NCI-H187 treated with DMSO at 0.1 percent for 48 hours (cell line): ENCODE results near the gene ADSS1.

Experiments used
- DNase-seq: peaks from one replicate; lab custom pipeline; 2025; lab: John Stamatoyannopoulos, UW

ADSS1 gene

DNA sequence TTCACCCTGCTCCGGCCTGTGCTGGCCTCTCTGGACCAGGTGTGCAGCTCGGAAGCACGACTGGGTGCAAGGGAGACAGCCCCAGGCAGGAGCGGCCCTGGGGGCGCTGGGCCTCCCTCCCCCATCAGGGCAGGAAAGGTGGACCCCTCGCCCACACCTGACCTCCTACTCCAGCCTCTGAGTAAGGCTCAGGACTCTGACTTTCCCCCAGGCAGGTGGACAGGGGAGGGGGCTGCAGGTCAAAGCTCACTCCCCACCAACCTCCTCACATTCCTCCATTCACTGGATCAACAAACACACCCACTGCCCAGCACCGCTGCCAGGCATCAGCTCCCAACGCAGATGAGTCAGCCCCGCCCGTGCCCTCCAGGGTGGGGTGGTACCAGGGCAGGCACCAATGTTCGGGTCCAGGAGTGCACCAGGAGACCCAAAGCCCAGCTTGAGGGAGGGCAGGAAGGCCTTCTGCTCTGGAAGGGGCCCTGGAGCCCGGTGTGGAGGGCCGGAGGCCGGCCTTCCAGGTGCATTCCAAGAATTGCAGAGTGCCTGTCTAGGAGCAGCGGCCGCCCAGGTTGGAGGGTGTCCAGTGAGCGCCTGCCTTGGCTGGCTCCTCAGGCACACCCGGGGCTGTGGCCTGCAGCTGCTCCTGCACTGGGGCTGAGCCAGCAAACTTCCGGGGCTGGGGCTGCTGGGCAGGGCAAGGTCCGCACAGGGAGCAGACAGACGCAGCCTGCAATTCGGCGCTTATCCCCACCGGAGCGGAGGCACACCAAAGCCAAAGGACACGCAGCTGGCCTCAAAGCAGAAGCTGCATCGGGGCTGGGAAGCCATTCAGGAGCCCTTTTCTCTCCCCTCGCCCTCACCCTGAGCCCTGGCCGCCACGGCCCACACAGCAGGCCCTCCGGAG is 36.2 kb upstream of the ADSS1 start:
- no peak for DNase-seq

- no peak for DNase-seq
Measured at GRCh38 chr14:104688505-104689108, 35.4 kb upstream of the ADSS1 start.

DNA sequence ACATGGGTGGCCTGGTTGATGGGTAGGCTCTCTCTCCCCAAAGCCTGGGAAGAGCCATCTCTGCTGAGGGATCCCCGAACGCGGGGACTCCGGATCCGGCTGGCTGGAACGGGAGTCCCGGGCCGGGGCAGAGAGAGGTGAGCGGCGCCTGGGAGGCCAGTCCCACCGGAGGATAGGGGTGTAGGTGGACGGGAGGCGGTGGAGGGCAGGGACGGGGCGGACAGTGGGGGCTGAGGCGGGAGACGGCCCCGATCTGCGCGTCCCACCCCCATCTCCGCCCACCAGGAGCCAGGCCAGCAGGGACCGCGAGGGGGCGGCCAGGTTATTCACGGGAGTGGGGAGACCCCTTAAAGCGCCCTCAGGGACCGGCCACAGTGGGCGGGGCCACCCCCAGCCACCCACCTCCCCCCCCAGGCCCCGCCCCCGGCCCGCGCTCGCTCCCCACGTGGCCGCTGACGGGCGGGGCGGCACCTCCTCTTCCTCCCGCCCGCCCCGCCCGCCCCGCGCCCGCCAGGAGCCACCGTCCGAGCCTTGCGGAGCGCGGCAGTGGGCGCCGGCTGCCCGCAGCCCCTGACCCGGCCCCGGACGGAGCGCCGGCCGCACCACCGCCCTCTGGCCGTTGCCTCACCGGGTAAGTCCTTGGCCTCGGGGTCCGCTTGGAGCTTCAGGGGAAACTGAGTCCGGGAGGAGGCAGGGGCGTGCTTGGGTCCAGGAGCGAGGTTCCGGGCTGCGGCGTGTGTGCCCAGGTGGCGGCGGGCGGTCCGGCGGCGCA is 34.7 kb upstream of the ADSS1 start, which contains the start of gene INF2:
TSS of gene INF2 (plus strand) at position 510 of the 772 bp plus-strand sequence. CDS start 11,748 bp downstream, outside the sequence.
- DNase-seq: no peak

DNA sequence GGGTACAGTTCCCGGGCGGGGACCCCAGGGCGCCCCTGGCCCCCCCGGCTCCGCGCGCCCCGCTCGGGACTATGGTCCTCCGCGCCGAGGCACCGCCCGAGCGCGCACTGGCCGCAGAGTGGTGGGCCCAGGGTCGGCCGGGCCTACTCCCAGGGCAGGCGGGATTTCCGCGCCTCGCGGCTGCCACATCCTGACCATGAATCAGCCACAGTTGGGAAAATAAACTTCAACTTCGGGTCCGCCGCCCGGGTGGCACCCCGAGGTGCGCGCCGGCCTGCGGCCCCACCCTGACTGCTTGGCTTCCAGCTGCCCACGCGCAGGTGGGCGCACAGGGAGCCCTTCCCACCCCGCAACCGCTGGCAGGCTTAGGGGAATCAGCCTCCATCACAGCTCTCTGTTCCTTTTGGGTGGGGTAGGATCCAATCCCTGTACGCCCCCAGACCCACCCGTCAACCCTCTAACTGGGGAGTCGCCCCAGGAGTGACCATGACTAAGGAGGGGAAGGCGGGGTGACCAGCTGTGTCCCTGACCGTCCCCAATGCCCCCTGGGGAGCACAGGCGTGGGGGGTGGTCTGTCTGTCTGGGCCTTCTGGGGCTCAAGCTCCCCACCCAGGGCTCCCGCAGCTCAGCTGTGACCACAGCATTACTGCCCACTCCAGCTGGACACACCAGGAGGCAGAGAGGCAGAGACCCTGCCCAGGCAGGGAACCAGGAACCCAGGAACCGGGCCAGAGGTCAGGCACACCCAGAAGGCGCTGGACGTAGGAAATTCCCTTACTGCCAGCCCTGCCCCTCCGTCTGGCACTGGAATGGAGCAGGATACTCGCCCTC is 33.9 kb upstream of the ADSS1 start:
- no peak for DNase-seq

DNA sequence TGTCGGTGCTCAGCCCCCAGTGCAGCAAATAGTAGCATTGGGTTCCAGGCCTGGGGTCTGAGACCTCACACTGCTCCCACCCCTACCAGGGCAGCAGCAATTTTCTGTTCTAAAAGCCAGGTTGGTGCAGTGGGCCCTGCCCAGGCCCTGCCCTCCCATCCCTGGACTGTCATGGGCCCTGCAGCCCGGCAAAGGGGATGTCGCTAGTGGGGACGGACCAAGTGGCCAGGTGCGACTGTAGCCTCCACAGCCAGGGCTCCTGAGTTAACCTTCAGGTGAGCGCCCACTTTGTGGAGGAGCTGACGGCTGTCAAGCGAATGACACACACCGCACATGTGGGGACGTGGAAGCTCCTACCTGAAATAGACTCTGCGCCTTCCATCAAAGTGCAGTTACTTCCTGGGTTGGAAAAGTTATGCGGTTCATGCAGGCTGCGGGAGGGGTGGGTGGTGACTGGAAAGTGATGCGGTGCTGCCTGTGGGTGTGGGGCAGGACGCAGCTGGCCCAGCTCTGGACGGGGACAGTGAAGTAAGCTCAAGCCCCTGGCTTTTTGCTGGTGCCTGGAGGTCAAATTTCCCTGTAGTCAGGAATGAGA is 33.1 kb upstream of the ADSS1 start:
- DNase-seq: no peak

DNA sequence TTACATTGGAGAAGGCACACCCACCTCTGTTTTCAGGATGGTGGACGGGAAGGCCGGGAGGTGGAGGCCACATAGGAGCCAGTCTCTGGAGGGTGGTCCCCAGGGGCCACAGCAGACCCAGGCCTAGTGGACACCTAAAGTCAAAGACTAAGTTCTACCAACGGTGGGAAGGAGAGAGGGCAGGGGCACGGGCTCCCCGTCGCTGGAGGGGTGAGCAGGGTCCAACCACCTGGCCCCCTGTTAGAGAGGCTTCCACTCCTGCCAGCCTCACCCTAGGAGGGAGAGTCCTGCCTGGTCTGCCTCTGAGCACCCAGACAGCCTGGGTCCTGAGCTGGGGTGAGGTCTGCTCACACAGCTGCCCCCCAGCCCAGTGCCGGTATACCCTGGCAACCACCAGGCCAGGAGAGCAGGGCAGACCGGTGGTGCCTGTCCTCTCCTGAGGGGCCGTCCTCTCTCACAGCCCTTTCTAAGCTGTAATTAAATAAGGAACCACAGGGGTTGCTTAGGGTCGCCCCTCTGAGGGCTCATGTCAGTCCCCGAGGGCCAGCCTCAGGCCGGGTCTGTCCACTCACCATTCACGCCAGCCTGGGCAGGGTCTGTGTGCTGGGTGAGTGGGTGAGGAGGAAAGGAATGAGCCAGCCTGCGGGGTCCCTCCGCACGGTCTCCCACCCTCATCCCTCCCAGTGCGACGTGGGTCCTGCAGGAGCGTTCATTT is 32.3 kb upstream of the ADSS1 start:
- no peak for DNase-seq

DNA sequence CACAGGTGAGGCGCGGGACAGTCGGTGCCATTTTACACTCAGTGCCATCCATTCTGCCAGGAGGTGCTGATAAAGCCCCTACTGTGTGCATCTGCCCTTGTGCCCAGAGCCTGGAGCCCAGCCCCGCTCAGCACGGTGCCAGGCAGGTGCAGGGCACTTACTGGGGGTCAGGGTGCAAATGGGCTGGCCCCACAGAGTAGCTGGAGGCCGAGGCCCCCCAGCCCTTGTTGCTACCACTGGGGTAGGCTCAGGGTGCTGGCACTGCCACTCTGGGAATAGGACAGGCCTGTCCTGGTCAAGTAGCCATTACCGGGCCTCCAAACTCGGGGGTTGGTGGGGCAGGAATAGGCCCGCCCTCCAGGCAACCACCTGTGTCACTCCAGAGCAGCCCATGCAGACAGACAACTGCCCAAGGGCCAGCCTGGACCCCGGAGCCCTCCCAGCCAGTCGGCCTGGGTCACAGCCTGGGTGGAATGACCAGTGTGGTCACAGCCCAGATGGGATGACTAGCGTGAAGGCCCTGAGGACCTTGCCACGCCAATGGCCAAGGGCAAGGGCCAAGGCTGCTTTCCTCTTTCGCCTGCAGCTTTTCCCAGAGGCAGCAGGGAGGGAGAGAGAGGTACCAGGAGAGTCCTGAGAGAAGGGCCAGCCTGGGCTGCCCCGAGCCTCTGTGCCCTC is 31.6 kb upstream of the ADSS1 start:
- DNase-seq: no peak

- DNase-seq: no peak
Measured at GRCh38 chr14:104692939-104693315, 31.1 kb upstream of the ADSS1 start.

DNA sequence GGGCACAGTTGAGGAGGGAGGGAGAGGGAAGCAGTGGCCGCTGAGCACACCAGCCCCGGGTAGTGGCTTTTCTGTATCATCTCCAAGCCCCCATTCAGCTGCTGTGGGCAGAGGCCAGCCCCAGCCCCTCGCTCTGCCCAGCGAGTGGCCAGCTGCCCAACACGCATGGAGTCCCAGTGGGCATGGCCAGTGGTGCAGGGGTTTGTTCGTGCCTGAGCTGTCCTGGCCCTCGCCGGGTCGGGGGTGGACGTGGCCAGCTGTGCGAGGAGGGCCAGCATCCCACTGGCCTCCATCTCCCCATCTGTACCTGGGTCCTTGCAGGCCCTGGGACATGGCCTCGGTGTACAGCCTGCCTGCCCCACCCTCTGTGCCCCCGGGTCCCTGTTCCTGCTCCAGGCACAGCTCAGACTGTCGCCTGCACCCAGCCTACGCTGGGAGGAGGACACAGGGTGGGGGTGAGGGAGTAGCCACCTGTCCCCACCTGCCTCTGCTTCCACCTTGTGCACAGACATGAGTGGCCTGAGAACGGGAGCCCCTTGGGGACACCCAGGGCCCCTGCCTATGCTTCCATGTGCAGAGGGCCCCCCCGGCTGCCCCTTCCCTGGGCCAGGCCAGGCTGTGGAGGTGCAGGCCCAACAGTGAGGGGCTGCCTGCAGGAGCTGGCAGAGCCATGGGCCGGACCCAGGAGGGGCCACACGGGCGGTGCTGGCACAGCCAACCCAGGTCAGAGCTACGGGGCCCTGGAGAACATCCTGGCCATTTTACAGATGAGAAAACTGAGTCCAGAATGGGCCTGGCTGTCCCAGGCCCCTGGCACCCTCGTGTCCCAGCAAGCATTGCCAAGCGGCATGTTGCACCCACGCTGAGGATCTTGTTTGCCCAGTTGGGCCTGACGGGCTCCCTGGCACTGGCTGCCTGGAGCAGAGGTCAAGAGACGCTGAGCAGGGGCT is 30.3 kb upstream of the ADSS1 start:
- DNase-seq: no peak

GRCh38 chr14:104694475-104694950 is 29.5 kb upstream of the ADSS1 start:
- no peak for DNase-seq

DNA sequence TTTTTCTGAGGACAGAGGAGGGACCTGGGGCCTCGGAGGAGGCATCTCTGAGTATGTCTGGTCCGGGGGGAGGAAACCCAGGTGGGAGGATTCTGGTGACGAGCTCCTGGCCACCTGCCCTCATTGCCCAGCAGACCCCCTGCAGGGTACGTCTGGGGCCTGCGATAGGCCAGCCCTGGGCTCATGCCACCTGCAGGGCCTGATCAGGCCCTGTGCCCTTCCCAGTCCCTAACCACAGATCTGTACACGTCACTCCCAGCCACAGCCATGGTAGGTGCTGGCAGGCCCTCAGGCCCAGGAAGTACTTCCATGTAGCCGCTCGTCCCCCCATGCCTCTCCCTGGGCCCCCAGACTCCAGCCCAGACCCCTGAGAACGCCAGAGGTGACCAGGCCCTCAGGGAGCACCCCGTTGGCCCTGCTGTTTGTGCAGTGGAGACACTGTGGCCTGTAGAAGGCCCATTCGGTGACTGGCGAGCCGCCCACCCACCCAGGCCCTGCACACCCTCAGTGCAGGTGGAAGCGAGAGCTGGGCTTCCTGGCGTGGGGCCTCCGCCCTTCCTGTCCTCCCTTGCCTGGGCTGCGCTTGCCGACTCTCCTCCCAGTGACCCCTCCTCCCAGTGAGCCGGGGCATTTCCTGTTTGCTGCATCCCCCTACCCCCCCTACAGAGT is 28.9 kb upstream of the ADSS1 start:
- DNase-seq: no peak

DNA sequence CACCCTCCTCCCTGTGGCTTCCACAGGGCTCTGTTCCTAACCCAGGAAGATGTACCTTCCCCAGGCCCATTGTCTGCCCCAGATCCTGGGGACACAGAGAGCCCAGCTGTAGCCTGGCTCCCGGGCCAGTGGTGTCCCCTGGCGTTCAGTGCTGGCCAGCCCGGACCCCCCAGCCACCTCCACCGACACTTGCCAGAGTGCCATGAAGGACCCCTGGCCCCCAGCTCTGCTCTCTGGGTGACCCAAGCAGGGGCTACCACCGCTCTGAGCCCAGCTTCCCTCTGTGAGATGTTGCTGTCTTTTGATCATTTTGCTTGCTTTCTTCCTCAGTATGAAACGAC is 28.4 kb upstream of the ADSS1 start:
- DNase-seq: no peak

GRCh38 chr14:104696671-104697316 is 27.2 kb upstream of the ADSS1 start:
- no peak for DNase-seq

GRCh38 chr14:104697317-104697703 is 26.7 kb upstream of the ADSS1 start:
- DNase-seq: no peak

- no peak for DNase-seq
Measured at GRCh38 chr14:104697892-104698583, 26.0 kb upstream of the ADSS1 start.

- DNase-seq: no peak
Measured at GRCh38 chr14:104698688-104699425, 25.2 kb upstream of the ADSS1 start.

DNA sequence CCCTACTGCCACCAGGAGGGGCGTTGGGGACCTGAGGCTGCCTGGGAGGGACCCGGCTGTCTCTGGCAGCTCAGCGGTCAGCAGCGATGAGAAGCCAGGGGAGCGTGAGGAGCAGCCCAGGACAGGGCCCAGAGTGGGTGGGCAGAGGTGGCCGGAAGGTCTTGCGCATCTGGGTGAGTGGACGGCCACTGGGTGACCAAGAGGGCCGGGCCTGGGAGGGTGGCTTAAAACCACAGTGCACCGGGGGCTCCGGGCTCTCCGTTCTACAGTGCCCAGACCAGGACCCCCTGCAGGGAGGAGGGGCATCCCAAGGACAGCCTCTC is 24.6 kb upstream of the ADSS1 start:
- no peak for DNase-seq
